ENCODE results near the gene MAIP1. TPM values are rescaled to one million over a fixed set of nuclear protein-coding genes. Genes with fewer than 3 reads are reported as not detected.

Gene MAIP1
- total and polyA plus RNA-seq, 9 of the 15 experiments (the other 6 are each of a cell fraction or from before 2014, with no cell fraction given), result 3.6 to 30.0 (median 24.5) TPM

DNA sequence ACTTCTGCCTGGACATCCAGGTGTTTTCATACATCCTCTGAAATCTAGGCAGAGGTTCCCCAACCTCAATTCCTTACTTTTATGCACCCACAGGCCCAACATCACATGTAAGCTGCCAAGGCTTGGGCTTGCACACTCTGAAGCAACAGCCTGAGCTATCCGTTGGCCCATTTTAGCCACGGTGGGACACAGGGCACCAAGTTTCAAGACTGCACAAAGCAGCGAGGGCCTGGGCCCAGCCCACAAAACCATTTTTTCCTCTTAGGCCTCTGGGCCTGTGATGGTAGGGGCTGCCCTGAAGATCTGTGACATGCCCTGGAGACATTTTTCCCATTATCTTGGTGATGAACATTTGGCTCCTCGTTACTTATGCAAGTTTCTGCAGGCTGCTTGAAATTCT is 38.4 kb upstream of the MAIP1 start:
- no peak overlapping the region for H3K4me2 ChIP-seq (ENCODE audit: insufficient read depth, low read length)
- H3K4me3 ChIP-seq, result no peak overlapping the region
- no peaks in the 10 kb centered on the region for H3K9me1 ChIP-seq (ENCODE audit: control insufficient read depth, insufficient read depth, low read length)
- POLR2A ChIA-PET, result no interaction called here
- DNase-seq (ENCODE audit: extremely low read depth in 1 of 4, low spot score in 3 of 4), result no peak
- H2AFZ ChIP-seq (ENCODE audit: low read depth, low read length), result no peak overlapping the region
- peaks cover 6% of the 10 kb centered on the region for H3K9me3 ChIP-seq (replicated peaks; ENCODE audit: control insufficient read depth, insufficient read depth, low read depth, low read length)
- intact Hi-C loops (cut with micrococcal nuclease), result no loop called here
- peaks cover 0 to 6% of the 10 kb centered on the region in 2 experiments; a peak in 3 of 5 replicates for H3K4me1 ChIP-seq (replicated peaks in 1 of 2; ENCODE audit: control insufficient read depth in 2 of 2, insufficient read depth in 2 of 2, low read length in 2 of 2)
- no TSS peak for BruUV-seq (replicated peaks)
- no peak overlapping the region for H3K9ac ChIP-seq (ENCODE audit: insufficient read depth in 1 of 2, low read depth in 2 of 2, low read length in 2 of 2)
- H3K36me3 ChIP-seq (ENCODE audit: control insufficient read depth, insufficient read depth, low read length), result peaks cover 65% of the 10 kb centered on the region
- 100% methylated on average over 1 of the region's 4 CpGs for WGBS (ENCODE audit: insufficient coverage, low coverage, missing lambda C conversion rate)
- H3K79me2 ChIP-seq (ENCODE audit: control insufficient read depth, insufficient read depth, low read length), result peaks cover 83% of the 10 kb centered on the region
- in situ Hi-C loops (cut with MboI), result no loop called here
- no peaks in the 10 kb centered on the region for H3K27me3 ChIP-seq (ENCODE audit: control insufficient read depth in 2 of 2, insufficient read depth in 2 of 2, low read length in 2 of 2)
- TF ChIP-seq ZFP36 (IDR thresholded peaks at IDR 0.05; ENCODE audit: low read depth, low read length, partially characterized antibody) (peak; percentile 85), CBX1 (IDR thresholded peaks at IDR 0.05; ENCODE audit: low read depth) (peak; percentile 69; the same call in 1 of the 2 replicates), NFIX (CRISPR knock-in tag; IDR thresholded peaks at IDR 0.05; ENCODE audit: low read depth) (no peak), CBX3 (IDR thresholded peaks at IDR 0.05; ENCODE audit: borderline replicate concordance in 1 of 2, low read length in 2 of 2) (0 out of 3 replicates have a peak, but pooled peaks of 1 of the 2 experiments have one; percentile 44)
- TF ChIP-seq, protein P1, sequence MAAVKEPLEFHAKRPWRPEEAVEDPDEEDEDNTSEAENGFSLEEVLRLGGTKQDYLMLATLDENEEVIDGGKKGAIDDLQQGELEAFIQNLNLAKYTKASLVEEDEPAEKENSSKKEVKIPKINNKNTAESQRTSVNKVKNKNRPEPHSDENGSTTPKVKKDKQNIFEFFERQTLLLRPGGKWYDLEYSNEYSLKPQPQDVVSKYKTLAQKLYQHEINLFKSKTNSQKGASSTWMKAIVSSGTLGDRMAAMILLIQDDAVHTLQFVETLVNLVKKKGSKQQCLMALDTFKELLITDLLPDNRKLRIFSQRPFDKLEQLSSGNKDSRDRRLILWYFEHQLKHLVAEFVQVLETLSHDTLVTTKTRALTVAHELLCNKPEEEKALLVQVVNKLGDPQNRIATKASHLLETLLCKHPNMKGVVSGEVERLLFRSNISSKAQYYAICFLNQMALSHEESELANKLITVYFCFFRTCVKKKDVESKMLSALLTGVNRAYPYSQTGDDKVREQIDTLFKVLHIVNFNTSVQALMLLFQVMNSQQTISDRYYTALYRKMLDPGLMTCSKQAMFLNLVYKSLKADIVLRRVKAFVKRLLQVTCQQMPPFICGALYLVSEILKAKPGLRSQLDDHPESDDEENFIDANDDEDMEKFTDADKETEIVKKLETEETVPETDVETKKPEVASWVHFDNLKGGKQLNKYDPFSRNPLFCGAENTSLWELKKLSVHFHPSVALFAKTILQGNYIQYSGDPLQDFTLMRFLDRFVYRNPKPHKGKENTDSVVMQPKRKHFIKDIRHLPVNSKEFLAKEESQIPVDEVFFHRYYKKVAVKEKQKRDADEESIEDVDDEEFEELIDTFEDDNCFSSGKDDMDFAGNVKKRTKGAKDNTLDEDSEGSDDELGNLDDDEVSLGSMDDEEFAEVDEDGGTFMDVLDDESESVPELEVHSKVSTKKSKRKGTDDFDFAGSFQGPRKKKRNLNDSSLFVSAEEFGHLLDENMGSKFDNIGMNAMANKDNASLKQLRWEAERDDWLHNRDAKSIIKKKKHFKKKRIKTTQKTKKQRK (IDR thresholded peaks at IDR 0.05; ENCODE audit: borderline replicate concordance, low read depth, low read length), result peak; percentile 51; the same call in 1 of the 2 replicates
- TF ChIP-seq, protein P2, sequence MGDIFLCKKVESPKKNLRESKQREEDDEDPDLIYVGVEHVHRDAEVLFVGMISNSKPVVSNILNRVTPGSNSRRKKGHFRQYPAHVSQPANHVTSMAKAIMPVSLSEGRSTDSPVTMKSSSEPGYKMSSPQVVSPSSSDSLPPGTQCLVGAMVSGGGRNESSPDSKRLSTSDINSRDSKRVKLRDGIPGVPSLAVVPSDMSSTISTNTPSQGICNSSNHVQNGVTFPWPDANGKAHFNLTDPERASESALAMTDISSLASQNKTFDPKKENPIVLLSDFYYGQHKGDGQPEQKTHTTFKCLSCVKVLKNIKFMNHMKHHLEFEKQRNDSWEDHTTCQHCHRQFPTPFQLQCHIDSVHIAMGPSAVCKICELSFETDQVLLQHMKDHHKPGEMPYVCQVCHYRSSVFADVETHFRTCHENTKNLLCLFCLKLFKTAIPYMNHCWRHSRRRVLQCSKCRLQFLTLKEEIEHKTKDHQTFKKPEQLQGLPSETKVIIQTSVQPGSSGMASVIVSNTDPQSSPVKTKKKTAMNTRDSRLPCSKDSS (IDR thresholded peaks at IDR 0.05; ENCODE audit: low read depth, partially characterized antibody), result peak; percentile 13
- FAIRE-seq, result no peak
- H4K20me1 ChIP-seq (replicated peaks; ENCODE audit: control insufficient read depth, insufficient read depth, low read length), result no peaks in the 10 kb centered on the region
- CTCF ChIA-PET (ENCODE audit: low intra/inter-chr PET ratio), result no interaction called here
- ATAC-seq, result no peak
- no peak overlapping the region for H3K27ac ChIP-seq (ENCODE audit: extremely low read depth, low read depth, low read length)

Measured in K562 (cell line).